PC-9 (cell line): ENCODE results near the gene MCCC2. TPM values are rescaled to one million over a fixed set of nuclear protein-coding genes. Genes with fewer than 3 reads are reported as not detected.

ENCODE experiments used
- BruUV-seq: library from RNA; stranded (reverse); fragments of 400-500 nt; replicated peaks from 2 replicates; lab custom pipeline; 2021; lab: Mats Ljungman, UMichigan
- CTCF ChIA-PET: fragments of 300-600 bp; sonication (Branson Sonifier 250); formaldehyde crosslinking; loops from one replicate; lab custom pipeline; 2022; ENCODE audit warnings: antibody characterized with exemption; lab: Charles Lee
- POLR2A ChIA-PET: fragments of 300-600 bp; sonication (Branson Sonifier 250); formaldehyde crosslinking; loops from one replicate; lab custom pipeline; 2022; ENCODE audit warnings: antibody characterized with exemption; ENCODE audit not compliant: unreplicated experiment; lab: Charles Lee
- DNase-seq, 2 experiments: peaks; one replicate each; pipeline versions ENCODE4 v3.0.0 to v3.0.0-alpha.2; 2015 to 2022; ENCODE audit warnings: mixed read lengths in 1 of 2
- H2AFZ ChIP-seq: fragments of 200-600 bp; sonication (generic); 2 replicates; pipeline ENCODE4 v1.8.1; 2017; ENCODE audit warnings: antibody characterized with exemption
- H3F3A ChIP-seq: fragments of 200-600 bp; sonication (generic); 2 replicates; pipeline ENCODE4 v1.8.1; 2017; ENCODE audit warnings: antibody characterized with exemption, mild to moderate bottlenecking, low read depth; ENCODE audit not compliant: insufficient read depth
- H3K27ac ChIP-seq: fragments of 200-600 bp; sonication (generic); 2 replicates; pipeline ENCODE4 v1.6.1; 2016; ENCODE audit warnings: mixed run types
- H3K27me3 ChIP-seq: fragments of 200-600 bp; sonication (generic); 2 replicates; pipeline ENCODE4 v1.6.1; 2016; ENCODE audit warnings: low read depth, mixed run types; ENCODE audit not compliant: insufficient read depth
- H3K36me3 ChIP-seq: fragments of 200-600 bp; sonication (generic); 2 replicates; pipeline ENCODE4 v1.6.1; 2016; ENCODE audit warnings: low read depth, mixed run types
- H3K4me1 ChIP-seq: fragments of 200-600 bp; sonication (generic); replicated peaks from 2 replicates; pipeline ENCODE4 v1.6.1; 2016; ENCODE audit warnings: mixed run types; ENCODE audit not compliant: insufficient read depth
- H3K4me2 ChIP-seq: fragments of 200-600 bp; sonication (generic); 2 replicates; pipeline ENCODE4 v1.6.1; 2017; ENCODE audit warnings: mixed run types
- H3K4me3 ChIP-seq: fragments of 200-600 bp; sonication (generic); 2 replicates; pipeline ENCODE4 v1.6.1; 2016; ENCODE audit warnings: mixed run types
- H3K79me2 ChIP-seq: fragments of 200-600 bp; sonication (generic); 2 replicates; pipeline ENCODE4 v1.6.1; 2017; ENCODE audit warnings: low read depth, mixed run types
- H3K9me2 ChIP-seq: fragments of 200-600 bp; sonication (generic); 2 replicates; pipeline ENCODE4 v1.8.1; 2017; ENCODE audit warnings: mild to moderate bottlenecking; ENCODE audit not compliant: insufficient read depth
- H3K9me3 ChIP-seq: fragments of 200-600 bp; sonication (generic); 2 replicates; pipeline ENCODE4 v1.8.1; 2016; ENCODE audit warnings: low read depth; ENCODE audit not compliant: insufficient read depth
- H4K20me1 ChIP-seq: fragments of 200-600 bp; sonication (generic); 2 replicates; pipeline ENCODE4 v1.8.1; 2017; ENCODE audit not compliant: insufficient read depth
- CTCF ChIP-seq: fragments of 200-600 bp; sonication (generic); conservative IDR thresholded peaks from 2 replicates; pipeline ENCODE4 v1.6.1; 2017; ENCODE audit warnings: mixed run types, antibody characterized with exemption, mild to moderate bottlenecking, moderate library complexity
- EZH2 ChIP-seq: fragments of 200-600 bp; sonication (generic); IDR thresholded peaks from 2 replicates; pipeline ENCODE4 v1.8.0; 2017; ENCODE audit warnings: antibody characterized with exemption, low read depth
- intact Hi-C: fragments of 100-400 bp; cut with micrococcal nuclease; formaldehyde crosslinking; loops from one replicate; pipeline ENCODE4 v1.10.0; 2022; ENCODE audit not compliant: unreplicated experiment
- total RNA-seq: library from RNA; stranded (reverse); gene quantifications from 2 replicates; pipeline ENCODE4 v1.2.3, GENCODE V29; 2021

Gene MCCC2
- total RNA-seq, 1 experiment from 2014 or later = 87.0 TPM

- Histone ChIP-seq H3K27ac (no peak overlapping the region), H3F3A (no peaks in the 10 kb centered on the region), H3K9me2 (no peaks in the 10 kb centered on the region), H3K4me3 (no peak overlapping the region), H3K4me2 (no peak overlapping the region), H3K36me3 (no peaks in the 10 kb centered on the region), H2AFZ (no peak overlapping the region), H3K27me3 (no peaks in the 10 kb centered on the region; the same call in 1 of the 2 replicates), H3K79me2 (no peaks in the 10 kb centered on the region), H3K4me1 (no peaks in the 10 kb centered on the region), H4K20me1 (no peaks in the 10 kb centered on the region), H3K9me3 (no peaks in the 10 kb centered on the region)
- ChIA-PET CTCF (no interaction called here), POLR2A (no interaction called here)
- DNase-seq = no peak
- TF ChIP-seq CTCF (no peak), EZH2 (no peak)
- intact Hi-C loops = no loop called here
- no TSS peak for BruUV-seq
Measured at GRCh38 chr5:71680510-71680909, 93.4 kb downstream of the MCCC2 start.

DNA sequence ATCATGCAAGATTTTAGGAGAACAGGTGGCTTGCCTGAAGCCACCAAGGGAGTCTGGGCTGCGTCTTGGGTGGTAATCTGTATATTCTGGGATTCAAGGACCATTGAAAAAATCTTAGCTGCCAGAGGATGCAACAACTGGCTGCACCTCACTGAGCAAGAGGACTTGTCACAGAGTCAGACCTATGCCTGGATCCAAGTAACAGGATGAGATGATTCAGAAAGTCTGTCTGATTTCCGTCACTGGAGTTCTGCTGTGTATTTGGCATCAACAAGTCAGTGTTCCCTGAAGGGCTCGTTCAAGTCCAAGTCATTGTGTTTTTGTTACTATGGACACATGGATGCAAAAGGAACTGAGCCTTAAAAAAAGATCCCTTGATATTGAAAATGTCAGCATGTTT is 94.2 kb downstream of the MCCC2 start:
- H2AFZ ChIP-seq = no peak overlapping the region
- no peak overlapping the region for H3K4me3 ChIP-seq
- H4K20me1 ChIP-seq = no peaks in the 10 kb centered on the region
- intact Hi-C loops = no loop called here
- H3K27me3 ChIP-seq = no peaks in the 10 kb centered on the region; the same call in 1 of the 2 replicates
- no peaks in the 10 kb centered on the region for H3K36me3 ChIP-seq
- H3K4me2 ChIP-seq = no peak overlapping the region
- ChIA-PET CTCF (no interaction called here), POLR2A (no interaction called here)
- no peak overlapping the region for H3K27ac ChIP-seq
- no peaks in the 10 kb centered on the region for H3K9me3 ChIP-seq
- no peaks in the 10 kb centered on the region for H3K9me2 ChIP-seq
- BruUV-seq = no TSS peak
- H3F3A ChIP-seq = no peaks in the 10 kb centered on the region
- H3K79me2 ChIP-seq = no peaks in the 10 kb centered on the region
- no peak for DNase-seq
- TF ChIP-seq EZH2 = no peak
- TF ChIP-seq CTCF = no peak
- no peaks in the 10 kb centered on the region for H3K4me1 ChIP-seq

- no peak for TF ChIP-seq CTCF
- no peak for TF ChIP-seq EZH2
- no peaks in the 10 kb centered on the region for H3K79me2 ChIP-seq
- no peak overlapping the region for H2AFZ ChIP-seq
- H3K27ac ChIP-seq = no peak overlapping the region
- BruUV-seq = no TSS peak
- H3K4me1 ChIP-seq = no peaks in the 10 kb centered on the region
- no peaks in the 10 kb centered on the region for H3K36me3 ChIP-seq
- intact Hi-C loops = no loop called here
- H3K4me2 ChIP-seq = no peak overlapping the region
- ChIA-PET CTCF (no interaction called here), POLR2A (interaction anchor here (0.6 kb wide), 1 partner anchor 11 kb away, joined by 3 read pairs; no protein-coding TSS in a partner anchor)
- H4K20me1 ChIP-seq = no peaks in the 10 kb centered on the region
- no peaks in the 10 kb centered on the region for H3K9me2 ChIP-seq
- DNase-seq = no peak
- H3K4me3 ChIP-seq = no peak overlapping the region
- no peaks in the 10 kb centered on the region; the same call in 1 of the 2 replicates for H3K27me3 ChIP-seq
- H3F3A ChIP-seq = no peaks in the 10 kb centered on the region
- no peaks in the 10 kb centered on the region for H3K9me3 ChIP-seq
Measured at GRCh38 chr5:71684309-71684708, 97.2 kb downstream of the MCCC2 start.
